Dermis blood vessel endothelial cell (primary cell): ENCODE measurements around the gene CCDC158. TPM values are rescaled to one million over a fixed set of nuclear protein-coding genes. Genes with fewer than 3 reads are reported as not detected.
"Not testable (repeated sequence)": the region's sequence is repeated elsewhere in the genome, so short reads cannot be mapped to it uniquely, and the experiment has no call there.

Experiments
- DNase-seq: peaks from one replicate; pipeline ENCODE4 v3.0.0; 2010
- total RNA-seq: library from RNA; depleted of rRNA; stranded (reverse); fragments of >200 nt; gene quantifications from 2 replicates; pipeline ENCODE4 v1.2.3, GENCODE V29; 2014

The CCDC158 gene
- total RNA-seq, 1 donor from 2014 or later: not detected

DNA sequence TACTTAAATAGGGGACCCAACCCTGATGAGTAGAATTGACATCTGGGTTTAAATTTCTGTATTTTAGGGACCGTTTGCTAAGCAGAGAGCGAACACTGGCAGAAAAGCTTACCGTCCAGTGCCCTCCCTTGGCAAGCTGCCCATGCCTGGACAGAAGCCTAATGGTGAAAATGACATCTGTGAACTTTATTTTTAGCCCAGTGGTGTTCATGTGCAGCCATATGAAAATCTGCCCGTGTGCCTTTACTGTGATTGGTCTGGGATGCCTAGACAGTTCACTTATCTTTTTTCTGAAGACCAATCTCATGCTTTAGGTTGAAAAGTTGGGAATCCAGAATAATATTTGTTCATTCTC, 113.3 kb downstream of the CCDC158 start:
- no peak for DNase-seq

- peak; percentile 28 for DNase-seq
Measured at GRCh38 chr4:76306882-76307659, 113.9 kb downstream of the CCDC158 start.

- peak; percentile 36 for DNase-seq
Measured at GRCh38 chr4:76305971-76306881, 114.7 kb downstream of the CCDC158 start, which contains the start of gene STBD1. TSS of gene STBD1 (plus strand) at chr4:76306733. CDS start at chr4:76306770, 37 bp downstream.

DNA sequence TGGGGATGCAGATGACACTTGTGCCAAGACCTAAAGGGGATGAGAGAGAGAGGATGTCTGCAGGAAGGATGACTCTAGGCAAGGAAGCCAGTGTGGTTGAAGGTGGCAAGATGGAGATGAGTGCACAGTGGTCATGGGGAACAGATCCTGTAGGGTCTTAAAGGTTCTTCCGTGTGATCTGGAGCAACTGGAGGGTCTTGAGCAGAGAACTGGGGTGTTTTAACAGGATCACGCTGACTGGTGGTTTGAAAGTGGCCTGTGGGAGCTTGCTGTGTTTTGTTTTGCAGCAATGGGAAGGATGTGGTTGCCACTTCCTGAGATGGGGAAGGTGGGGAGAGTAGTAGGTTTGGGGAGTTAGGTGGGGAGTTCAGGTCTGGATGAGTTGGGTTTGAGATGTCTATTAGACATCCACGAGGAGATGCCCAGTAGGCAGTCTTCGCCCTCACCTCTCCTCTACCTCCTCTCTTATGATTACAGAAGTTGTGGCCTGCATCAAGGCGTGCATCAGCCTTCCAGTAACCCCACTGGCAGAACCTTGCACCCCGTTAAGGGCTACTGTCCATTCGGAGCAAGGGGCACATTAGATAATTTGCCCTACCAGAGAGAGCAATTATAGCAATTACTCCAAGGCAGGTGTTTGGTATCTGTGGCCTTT, 115.8 kb downstream of the CCDC158 start:
- DNase-seq: no peak

GRCh38 chr4:76302826-76303438, 118.0 kb downstream of the CCDC158 start:
- no peak for DNase-seq

- DNase-seq: no peak
Measured at GRCh38 chr4:76301775-76302162, 119.2 kb downstream of the CCDC158 start.

DNA sequence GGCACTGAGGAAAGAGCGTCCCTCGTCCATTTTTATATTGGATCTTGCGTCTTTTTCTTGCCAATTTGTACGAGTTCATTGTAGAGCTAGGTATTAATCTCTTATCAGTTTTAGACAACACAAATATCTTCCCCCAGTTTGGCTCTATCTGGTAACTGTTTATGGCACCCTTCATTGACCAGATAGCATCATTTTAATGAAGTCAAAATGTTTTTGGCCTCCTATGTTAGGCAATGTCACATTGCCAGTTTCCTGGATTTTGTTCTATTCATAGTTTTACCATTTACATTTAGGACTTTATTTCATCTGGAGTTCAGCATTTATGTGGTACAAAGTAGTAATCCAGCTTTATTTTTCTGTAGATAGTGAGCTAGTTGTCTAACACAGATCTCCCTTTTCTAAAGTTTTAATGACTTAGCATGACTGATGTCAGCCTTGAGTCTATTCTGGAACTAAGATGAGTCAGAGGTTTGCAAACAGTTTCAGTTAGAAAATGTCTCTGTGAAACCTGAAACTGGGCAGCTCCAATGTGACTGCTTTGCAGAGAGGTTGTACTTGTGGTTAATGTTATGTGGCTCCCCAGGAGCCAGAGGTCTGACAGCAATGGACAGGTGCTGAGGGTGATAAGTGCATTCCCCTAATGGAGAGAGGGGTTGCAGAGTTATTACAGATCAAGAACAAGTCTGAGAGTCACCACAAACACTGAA, 119.7 kb downstream of the CCDC158 start:
- DNase-seq: no peak

- no peak for DNase-seq
Measured at GRCh38 chr4:76300012-76300411, 120.9 kb downstream of the CCDC158 start.

DNA sequence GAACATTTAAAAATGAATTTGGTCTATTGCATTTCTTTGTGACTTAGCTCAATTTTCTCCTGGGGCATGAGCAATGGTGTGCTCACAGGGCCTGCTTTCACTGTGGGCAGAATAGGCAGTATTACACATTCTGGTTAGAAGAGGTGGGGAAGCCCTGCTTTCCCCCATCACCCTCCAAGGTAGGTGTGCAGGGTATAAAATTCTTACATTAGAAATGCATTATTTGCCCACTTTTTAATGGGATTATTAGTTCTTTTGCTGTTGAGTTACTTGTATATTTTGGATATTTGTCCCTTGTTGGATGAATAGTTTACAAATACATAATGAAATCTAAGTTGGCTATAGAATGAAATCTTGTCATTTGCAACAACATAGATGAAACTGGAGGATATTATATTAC, 122.7 kb downstream of the CCDC158 start:
- no peak for DNase-seq

GRCh38 chr4:76296286-76296820, 124.6 kb downstream of the CCDC158 start:
- no peak for DNase-seq

DNA sequence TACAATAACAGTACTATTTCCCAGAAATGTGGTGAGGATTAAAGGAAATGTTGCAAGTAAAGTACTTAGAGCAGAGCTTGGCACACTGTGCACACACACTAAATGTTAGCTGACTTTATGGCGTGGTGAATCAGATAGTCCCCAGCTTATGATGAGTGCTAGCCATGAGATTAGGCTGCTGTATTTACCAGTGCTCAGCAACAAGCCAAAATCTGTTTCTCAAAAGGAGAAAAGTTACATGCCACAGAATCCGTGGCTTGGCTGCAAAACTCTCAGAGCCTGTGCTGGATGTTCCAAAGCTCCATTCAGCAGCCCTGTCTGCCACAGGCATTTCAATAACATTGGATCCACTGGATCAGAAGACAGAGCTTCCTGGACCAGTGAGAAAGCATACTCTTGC, 127.2 kb downstream of the CCDC158 start:
- DNase-seq: no peak

DNA sequence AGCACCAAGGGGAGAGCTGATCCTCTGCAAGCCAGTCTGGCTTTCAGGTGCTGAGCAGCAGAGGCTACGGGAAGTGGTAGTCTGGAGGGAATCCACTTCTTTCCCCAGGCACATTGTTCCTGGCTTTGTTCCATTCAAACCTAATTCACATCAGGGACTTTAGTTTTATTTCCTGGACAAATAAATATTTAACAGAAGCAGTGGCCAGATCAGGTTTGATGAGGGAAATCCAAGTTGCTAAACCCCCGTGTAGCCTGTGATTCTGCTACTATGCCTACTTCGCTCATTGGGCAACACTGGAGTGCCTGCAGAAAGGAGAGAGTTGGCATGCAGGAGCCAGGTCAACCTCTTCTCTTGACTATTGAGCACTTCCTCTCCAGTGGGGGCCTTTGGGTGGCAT, 128.2 kb downstream of the CCDC158 start:
- DNase-seq: no peak

DNA sequence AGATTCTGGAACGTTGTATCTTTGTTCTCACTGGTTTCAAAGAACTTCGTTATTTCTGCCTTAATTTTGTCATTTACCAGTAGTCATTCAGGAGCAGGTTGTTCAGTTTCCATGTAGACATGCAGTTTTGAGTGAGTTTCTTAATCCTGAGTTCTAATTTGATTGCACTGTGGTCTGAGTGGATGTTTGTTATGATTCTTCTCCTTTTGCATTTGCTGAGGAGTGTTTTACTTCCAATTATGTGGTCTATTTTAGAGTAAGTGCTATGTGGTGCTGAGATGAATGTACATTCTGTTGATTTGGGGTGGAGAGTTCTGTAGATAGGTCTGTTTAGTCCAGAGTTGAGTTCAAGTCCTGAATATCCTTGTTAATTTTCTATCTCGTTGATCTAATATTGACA, 133.1 kb downstream of the CCDC158 start:
- DNase-seq: not testable (repeated sequence)

- no peak for DNase-seq
Measured at GRCh38 chr4:76283900-76284299, 137.0 kb downstream of the CCDC158 start.

DNA sequence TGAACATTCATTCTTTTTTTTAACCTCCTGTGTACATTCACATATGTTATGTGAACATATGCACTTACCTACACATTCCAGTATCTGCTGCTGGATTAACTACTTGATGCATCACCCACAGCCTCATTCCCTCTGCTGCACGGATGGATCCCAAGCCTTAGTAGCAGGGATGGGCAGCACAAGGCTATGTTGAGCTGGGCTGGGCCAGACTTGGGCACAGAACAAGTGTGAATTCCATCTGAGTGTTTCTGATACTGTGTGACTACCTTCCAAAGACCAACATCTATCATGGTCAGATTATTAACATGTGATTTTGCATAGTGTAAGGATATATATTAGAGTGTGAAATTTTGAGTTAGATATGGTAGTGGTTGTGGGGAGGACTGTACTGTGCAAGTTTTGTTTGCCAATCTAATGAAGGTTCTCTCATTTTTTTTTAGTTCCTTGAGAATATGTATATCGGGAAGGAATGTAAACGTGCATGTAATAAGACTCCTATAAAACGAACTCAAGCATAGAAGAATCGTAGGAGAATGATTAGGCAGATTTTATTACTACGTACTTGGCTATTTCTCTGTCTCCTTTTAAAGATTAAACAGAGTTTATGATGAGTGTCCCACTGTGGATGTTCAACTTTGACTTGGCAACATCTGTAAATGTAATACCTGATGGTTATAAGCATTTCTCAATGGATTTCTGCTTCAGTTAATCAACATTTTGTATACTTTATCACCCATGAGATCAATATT, 137.8 kb downstream of the CCDC158 start:
- DNase-seq: no peak

- not testable (repeated sequence) for DNase-seq
Measured at GRCh38 chr4:76281594-76281993, 139.3 kb downstream of the CCDC158 start.

- DNase-seq: no peak
Measured at GRCh38 chr4:76280488-76281441, 140.2 kb downstream of the CCDC158 start.

GRCh38 chr4:76279462-76279861, 141.5 kb downstream of the CCDC158 start:
- no peak for DNase-seq

GRCh38 chr4:76278583-76278982, 142.4 kb downstream of the CCDC158 start:
- no peak for DNase-seq

- no peak for DNase-seq
Measured at GRCh38 chr4:76277667-76278066, 143.3 kb downstream of the CCDC158 start.
